ENCODE data around the gene NAP1L4. TPM values are rescaled to one million over a fixed set of nuclear protein-coding genes. Genes with fewer than 3 reads are reported as not detected.

Gene NAP1L4
- total RNA-seq, 1 experiment from 2014 or later: 212 TPM

- H3K36me3 Mint-ChIP-seq (ENCODE audit: insufficient read depth in 1 of 3, low read depth in 3 of 3): no peaks in the 10 kb centered on the region; a peak in 1 of 7 replicates
- no peak overlapping the region for H2BK20ac ChIP-seq (ENCODE audit: low read depth, low read length, poor library complexity, severe bottlenecking)
Observed at GRCh38 chr11:2917842-2918490, 74.2 kb downstream of the NAP1L4 start.

More at GRCh38 chr11:2917842-2918490, 74.2 kb downstream of the NAP1L4 start:
- H4K20me1 ChIP-seq (ENCODE audit: control insufficient read depth, insufficient read depth, insufficient read length): peaks cover 2% of the 10 kb centered on the region
- H2BK15ac ChIP-seq (ENCODE audit: low read depth, low read length): no peak overlapping the region
- no peak overlapping the region for H4K8ac ChIP-seq (replicated peaks; ENCODE audit: insufficient read length, low read depth, low read length)
- H3K23me2 ChIP-seq (ENCODE audit: insufficient read length, low read depth, low read length, poor library complexity, severe bottlenecking): no peaks in the 10 kb centered on the region
- H3K4me1 ChIP-seq (ENCODE audit: insufficient read depth, low read length): no peaks in the 10 kb centered on the region
- no peak overlapping the region for H3T11ph ChIP-seq (ENCODE audit: low read length)
- no peak overlapping the region for H3K4me2 ChIP-seq (ENCODE audit: insufficient read depth, insufficient read length, low read length)
- H3K27ac ChIP-seq (ENCODE audit: insufficient read length, low read depth, low read length): no peak overlapping the region
- H3K9ac ChIP-seq (ENCODE audit: extremely low read depth, insufficient read length, low read length): no peak overlapping the region
- no peak overlapping the region for H3K14ac ChIP-seq (ENCODE audit: insufficient read depth, low read length)
- no peak overlapping the region for H2BK12ac ChIP-seq (ENCODE audit: insufficient read length, low read depth, low read length)
- no peak for TF ChIP-seq CTCF (conservative IDR thresholded peaks at IDR 0.05)
- no peak overlapping the region for H2BK120ac ChIP-seq (ENCODE audit: low read depth, low read length, poor library complexity, severe bottlenecking)
- H3K27ac Mint-ChIP-seq: no peak overlapping the region
- H3K9me3 ChIP-seq (ENCODE audit: control insufficient read depth, low read depth, low read length): no peaks in the 10 kb centered on the region
- no peak overlapping the region for H2AFZ ChIP-seq (ENCODE audit: low read length)
- H3K56ac ChIP-seq (ENCODE audit: insufficient read length, low read depth, low read length): no peak overlapping the region
- no peak overlapping the region for H3K18ac ChIP-seq (ENCODE audit: insufficient read length, low read depth, low read length)
- H2BK5ac ChIP-seq (ENCODE audit: insufficient read length, low read length): no peak overlapping the region
- H4K91ac ChIP-seq (ENCODE audit: insufficient read length, low read depth, low read length): no peak overlapping the region
- no peak overlapping the region for H3K23ac ChIP-seq (ENCODE audit: insufficient read length, low read depth, low read length)
- H3K79me2 ChIP-seq (ENCODE audit: insufficient read depth, low read length): no peaks in the 10 kb centered on the region
- no peaks in the 10 kb centered on the region for H3K9me3 Mint-ChIP-seq
- H3K4ac ChIP-seq (ENCODE audit: low read depth, low read length): no peak overlapping the region
- H3K79me1 ChIP-seq (ENCODE audit: insufficient read depth, low read depth, low read length, poor library complexity, severe bottlenecking): no peaks in the 10 kb centered on the region
- H3K27me3 Mint-ChIP-seq (ENCODE audit: low read depth): peaks cover 2% of the 10 kb centered on the region
- H3K4me3 Mint-ChIP-seq: no peak overlapping the region
- H3K4me1 Mint-ChIP-seq: peaks cover 5 to 9% of the 10 kb centered on the region in 2 experiments; a peak in 3 of 4 replicates
- DNase-seq: no peak
- H3K27me3 ChIP-seq (ENCODE audit: insufficient read depth, low read length): no peaks in the 10 kb centered on the region
- no CpG with 5 or more reads among the region's 25 CpGs for WGBS (ENCODE audit: extremely low coverage, insufficient read length, low lambda C conversion rate)
- H4K5ac ChIP-seq (ENCODE audit: insufficient read length, low read depth, low read length): no peak overlapping the region
- no peak overlapping the region for H2AK5ac ChIP-seq (ENCODE audit: insufficient read length, low read length)

Measured in H9 (cell line).